Duodenal mucosa (tissue), 2 donors: Measurements from ENCODE around the gene KBTBD2.

Source experiments
- H3K27ac ChIP-seq: one replicate; pipeline ENCODE4 v1.7.0; 2013; ENCODE audit warnings: low read depth, low read length
- H3K27me3 ChIP-seq, 2 donors: one replicate each; pipeline ENCODE4 v1.7.0; 2013; ENCODE audit warnings: low read length in 2 of 2, control low read depth in 1 of 2; ENCODE audit not compliant: insufficient read depth in 2 of 2, control insufficient read depth in 1 of 2
- H3K36me3 ChIP-seq, 2 donors: one replicate each; pipeline ENCODE4 v1.7.0; 2013; ENCODE audit warnings: low read length in 2 of 2, control low read depth in 1 of 2; ENCODE audit not compliant: insufficient read depth in 2 of 2, control insufficient read depth in 1 of 2
- H3K4me1 ChIP-seq, 2 donors: one replicate each; pipeline ENCODE4 v1.7.0; 2013; ENCODE audit warnings: low read length in 2 of 2, control low read depth in 1 of 2; ENCODE audit not compliant: insufficient read depth in 2 of 2, control insufficient read depth in 1 of 2
- H3K4me3 ChIP-seq, 2 donors: one replicate each; pipeline ENCODE4 v1.7.0; 2013; ENCODE audit warnings: low read length in 2 of 2, low read depth in 1 of 2
- H3K9ac ChIP-seq, 2 donors: one replicate each; pipeline ENCODE4 v1.7.0; 2013; ENCODE audit warnings: low read length in 2 of 2, low read depth in 1 of 2
- H3K9me3 ChIP-seq, 2 donors: one replicate each; pipeline ENCODE4 v1.7.0; 2013; ENCODE audit warnings: low read length in 2 of 2, control low read depth in 1 of 2; ENCODE audit not compliant: control insufficient read depth in 1 of 2

The KBTBD2 gene

GRCh38 chr7:32891043-32891799 is at the start of gene KBTBD2:
KBTBD2 (minus strand) TSS chr7:32891760; CDS start chr7:32879604, 12,156 bp downstream.
- H3K9me3 ChIP-seq = no peaks in the 10 kb centered on the region
- no peaks in the 10 kb centered on the region for H3K36me3 ChIP-seq
- H3K27ac ChIP-seq = peak within 1 kb of the TSS; percentile 97
- peak within 1 kb of the TSS; percentile 86 to 97 for H3K9ac ChIP-seq
- H3K4me3 ChIP-seq = peak within 1 kb of the TSS; percentile 81 to 93
- peaks cover 26 to 39% of the 10 kb centered on the region in 2 donors for H3K4me1 ChIP-seq
- H3K27me3 ChIP-seq = no peaks in the 10 kb centered on the region

GRCh38 chr7:32941181-32941580 is 49.6 kb upstream of the KBTBD2 start:
- Histone ChIP-seq H3K4me3 (peak overlapping the region; percentile 64 to 82), H3K9me3 (peaks cover 0 to 3% of the 10 kb centered on the region in 2 donors), H3K27ac (no peak overlapping the region), H3K36me3 (no peaks in the 10 kb centered on the region), H3K9ac (peak overlapping the region in 1 of 2 donors; percentile 61), H3K4me1 (peaks cover 10 to 13% of the 10 kb centered on the region in 2 donors), H3K27me3 (no peaks in the 10 kb centered on the region)

DNA sequence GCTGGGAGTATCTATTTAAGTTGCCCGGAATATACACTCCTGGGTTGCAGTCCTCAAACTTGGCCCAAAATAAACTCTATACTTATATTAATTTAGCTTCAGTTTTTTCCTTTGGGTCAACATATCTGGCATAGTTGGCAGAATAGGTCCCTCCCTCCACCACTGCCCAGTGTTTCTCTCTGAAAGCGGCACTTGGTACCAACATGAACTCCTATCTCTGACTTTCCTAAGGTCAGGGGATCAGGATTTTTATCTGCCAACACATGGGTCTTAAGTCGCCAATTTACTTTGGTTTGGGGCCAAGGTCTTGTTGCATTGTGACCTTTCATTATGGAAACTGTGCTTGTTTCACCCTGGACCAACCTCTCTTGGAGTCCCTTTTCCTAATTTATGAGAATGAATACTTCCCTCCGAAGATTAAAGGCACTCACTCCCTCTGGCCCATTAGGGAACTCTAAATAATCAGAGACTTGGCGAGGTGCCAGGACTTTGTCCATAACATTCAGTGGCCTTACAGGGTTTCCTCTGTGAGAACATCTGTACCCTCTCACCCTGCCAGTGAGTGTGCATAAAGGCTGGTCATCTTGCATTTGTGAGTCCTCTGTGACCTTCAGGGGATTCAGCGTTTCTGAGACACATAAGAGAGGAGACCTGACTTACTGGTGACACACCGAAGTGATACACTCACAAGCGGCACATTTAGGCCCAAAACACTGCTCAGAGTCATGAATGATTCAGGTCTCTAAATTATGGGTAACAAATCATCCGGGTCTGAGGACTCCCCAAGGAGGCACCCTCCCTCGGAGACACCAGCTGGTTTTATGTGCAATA is 46.0 kb upstream of the KBTBD2 start:
- Histone ChIP-seq H3K27ac (no peak overlapping the region), H3K4me1 (peaks cover 10 to 13% of the 10 kb centered on the region in 2 donors), H3K9ac (no peak overlapping the region), H3K27me3 (no peaks in the 10 kb centered on the region), H3K36me3 (no peaks in the 10 kb centered on the region), H3K4me3 (no peak overlapping the region), H3K9me3 (no peaks in the 10 kb centered on the region)

DNA sequence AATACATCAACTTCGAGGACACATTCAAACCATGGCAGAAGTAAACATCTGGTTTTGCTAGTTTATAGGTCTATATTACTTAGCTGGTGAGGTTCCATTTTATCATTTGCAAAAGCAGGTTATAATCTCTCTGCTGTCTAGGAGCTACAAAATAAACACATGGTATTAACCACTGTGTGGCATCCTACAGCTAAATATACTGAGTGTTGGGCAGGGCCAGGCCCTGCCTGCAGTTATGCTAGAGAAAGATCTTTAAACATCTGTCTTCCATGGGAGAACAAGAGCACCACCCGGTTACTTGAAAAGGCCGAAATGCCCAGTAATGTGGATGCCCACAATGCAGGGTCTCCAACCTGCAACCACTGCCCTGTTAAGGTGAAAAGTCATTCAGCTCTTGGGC is 45.1 kb upstream of the KBTBD2 start:
- Histone ChIP-seq H3K9me3 (no peaks in the 10 kb centered on the region), H3K4me1 (peaks cover 7 to 13% of the 10 kb centered on the region in 2 donors), H3K9ac (no peak overlapping the region), H3K4me3 (no peak overlapping the region), H3K27me3 (no peaks in the 10 kb centered on the region), H3K27ac (no peak overlapping the region), H3K36me3 (peaks cover 0 to 3% of the 10 kb centered on the region in 2 donors)

DNA sequence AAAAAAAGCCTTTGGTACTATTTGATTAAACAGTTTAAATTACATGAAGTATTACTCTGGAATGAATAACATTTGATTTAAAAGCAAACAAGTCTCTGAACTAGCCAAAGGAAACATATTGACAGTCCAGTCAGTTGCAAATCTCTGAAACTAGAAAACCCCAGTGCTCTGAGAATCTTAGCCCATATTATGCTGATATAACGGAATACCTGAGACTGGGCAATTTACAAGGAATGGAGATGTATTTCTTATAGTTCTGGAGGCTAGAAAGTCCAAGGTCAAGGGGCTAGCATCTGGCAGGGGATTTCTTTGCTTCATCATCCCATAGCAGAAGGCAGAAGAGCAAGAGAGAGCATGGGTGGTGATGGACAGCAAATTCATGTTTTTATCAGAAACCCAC is 44.0 kb upstream of the KBTBD2 start:
- Histone ChIP-seq H3K4me3 (no peak overlapping the region), H3K27me3 (no peaks in the 10 kb centered on the region), H3K4me1 (peaks cover 0 to 7% of the 10 kb centered on the region in 2 donors), H3K27ac (no peak overlapping the region), H3K9ac (no peak overlapping the region), H3K9me3 (no peaks in the 10 kb centered on the region), H3K36me3 (peaks cover 0 to 10% of the 10 kb centered on the region in 2 donors)

DNA sequence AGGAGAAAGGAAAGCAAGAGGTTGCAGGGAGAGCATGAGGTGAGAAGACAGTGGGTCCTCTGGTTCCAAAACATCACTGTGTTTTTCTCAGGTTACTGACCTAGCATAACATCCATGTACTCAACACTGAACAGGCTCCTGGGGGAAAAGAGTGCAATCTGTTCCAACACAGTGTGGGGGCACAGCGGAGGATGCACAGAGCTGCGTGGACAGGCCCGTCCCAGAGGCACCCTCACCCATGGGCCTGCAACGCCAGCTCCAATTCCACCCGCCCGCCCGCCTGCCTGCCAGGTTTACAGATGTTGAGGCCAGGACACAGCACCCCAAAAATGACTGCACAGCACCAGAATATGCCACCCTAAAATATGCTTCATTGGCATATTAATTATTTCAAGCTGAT is 38.8 kb upstream of the KBTBD2 start:
- no peak overlapping the region for H3K27ac ChIP-seq
- no peaks in the 10 kb centered on the region for H3K4me1 ChIP-seq
- H3K9me3 ChIP-seq = no peaks in the 10 kb centered on the region
- H3K27me3 ChIP-seq = no peaks in the 10 kb centered on the region
- H3K4me3 ChIP-seq = no peak overlapping the region
- H3K36me3 ChIP-seq = peaks cover 0 to 31% of the 10 kb centered on the region in 2 donors
- no peak overlapping the region for H3K9ac ChIP-seq

DNA sequence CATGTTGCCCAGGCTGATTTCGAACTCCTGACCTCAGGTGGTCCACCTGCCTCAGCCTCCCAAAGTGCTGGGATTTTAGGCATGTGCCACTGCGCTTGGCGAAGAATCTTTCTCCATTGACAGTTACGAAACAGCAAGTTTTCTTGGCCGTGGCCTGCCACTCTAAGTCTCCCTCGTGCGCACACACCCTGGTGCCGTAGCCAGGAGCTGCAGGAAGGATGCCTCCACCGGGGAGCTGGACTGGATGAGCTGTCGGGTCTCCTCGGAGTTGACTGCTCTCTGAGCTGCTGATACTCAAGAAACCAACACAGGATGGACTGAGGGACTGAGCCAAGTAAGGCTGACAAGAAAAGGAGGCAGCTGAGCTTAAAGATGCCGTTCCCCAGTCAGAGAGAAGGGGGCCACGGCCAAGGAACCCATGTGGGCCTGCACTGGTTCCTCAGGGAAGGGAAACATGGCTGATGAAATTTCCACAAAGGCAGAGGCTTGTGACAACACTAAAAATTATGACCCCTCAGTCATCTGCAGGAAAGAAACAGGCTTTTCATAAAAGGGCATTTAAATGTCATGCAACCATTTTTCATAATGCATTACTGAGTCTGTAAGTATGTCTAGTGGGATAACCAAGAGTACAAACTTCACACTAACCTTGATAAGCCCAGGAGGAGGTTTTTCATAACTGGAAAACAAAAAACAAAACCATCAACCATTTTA is 38.0 kb upstream of the KBTBD2 start:
- H3K27ac ChIP-seq = no peak overlapping the region
- no peaks in the 10 kb centered on the region for H3K4me1 ChIP-seq
- no peaks in the 10 kb centered on the region for H3K9me3 ChIP-seq
- no peak overlapping the region for H3K4me3 ChIP-seq
- peaks cover 0 to 31% of the 10 kb centered on the region in 2 donors for H3K36me3 ChIP-seq
- no peak overlapping the region for H3K9ac ChIP-seq
- H3K27me3 ChIP-seq = no peaks in the 10 kb centered on the region

- Histone ChIP-seq H3K4me3 (no peak overlapping the region), H3K4me1 (no peaks in the 10 kb centered on the region), H3K9me3 (no peaks in the 10 kb centered on the region), H3K36me3 (peaks cover 0 to 31% of the 10 kb centered on the region in 2 donors), H3K27ac (no peak overlapping the region), H3K27me3 (no peaks in the 10 kb centered on the region), H3K9ac (no peak overlapping the region)
Observed at GRCh38 chr7:32928785-32929298, 37.3 kb upstream of the KBTBD2 start.

- Histone ChIP-seq H3K4me3 (no peak overlapping the region), H3K4me1 (no peaks in the 10 kb centered on the region), H3K9ac (no peak overlapping the region), H3K27ac (no peak overlapping the region), H3K27me3 (no peaks in the 10 kb centered on the region), H3K36me3 (peaks cover 0 to 13% of the 10 kb centered on the region in 2 donors), H3K9me3 (no peaks in the 10 kb centered on the region)
Observed at GRCh38 chr7:32921896-32922295, 30.3 kb upstream of the KBTBD2 start.
